ENCODE results near the gene CHTF18.

Gene CHTF18

GRCh38 chr16:825341-826061, 37.1 kb downstream of the CHTF18 start:
- peaks cover 4% of the 10 kb centered on the region; the same call in 1 of the 2 replicates for H3K4me1 ChIP-seq (ENCODE audit: control insufficient read depth, insufficient read depth, low read length)
- no peaks in the 10 kb centered on the region for H3K36me3 ChIP-seq (ENCODE audit: control insufficient read depth in 2 of 2, insufficient read depth in 1 of 2, low read length in 2 of 2)
- ChIA-PET POLR2A (no interaction called here), CTCF (interaction anchor here (0.6 kb wide), 1 partner anchor 217 kb away, joined by 3 read pairs; no protein-coding TSS in a partner anchor)
- TF ChIP-seq, protein P1, sequence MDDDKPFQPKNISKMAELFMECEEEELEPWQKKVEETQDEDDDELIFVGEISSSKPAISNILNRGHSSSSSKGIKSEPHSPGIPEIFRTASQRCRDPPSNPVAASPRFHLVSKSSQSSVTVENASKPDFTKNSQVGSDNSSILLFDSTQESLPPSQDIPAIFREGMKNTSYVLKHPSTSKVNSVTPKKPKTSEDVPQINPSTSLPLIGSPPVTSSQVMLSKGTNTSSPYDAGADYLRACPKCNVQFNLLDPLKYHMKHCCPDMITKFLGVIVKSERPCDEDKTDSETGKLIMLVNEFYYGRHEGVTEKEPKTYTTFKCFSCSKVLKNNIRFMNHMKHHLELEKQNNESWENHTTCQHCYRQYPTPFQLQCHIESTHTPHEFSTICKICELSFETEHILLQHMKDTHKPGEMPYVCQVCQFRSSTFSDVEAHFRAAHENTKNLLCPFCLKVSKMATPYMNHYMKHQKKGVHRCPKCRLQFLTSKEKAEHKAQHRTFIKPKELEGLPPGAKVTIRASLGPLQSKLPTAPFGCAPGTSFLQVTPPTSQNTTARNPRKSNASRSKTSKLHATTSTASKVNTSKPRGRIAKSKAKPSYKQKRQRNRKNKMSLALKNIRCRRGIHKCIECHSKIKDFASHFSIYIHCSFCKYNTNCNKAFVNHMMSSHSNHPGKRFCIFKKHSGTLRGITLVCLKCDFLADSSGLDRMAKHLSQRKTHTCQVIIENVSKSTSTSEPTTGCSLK (tag by site-specific recombination; IDR thresholded peaks at IDR 0.05): no peak
- TF ChIP-seq, protein P2, sequence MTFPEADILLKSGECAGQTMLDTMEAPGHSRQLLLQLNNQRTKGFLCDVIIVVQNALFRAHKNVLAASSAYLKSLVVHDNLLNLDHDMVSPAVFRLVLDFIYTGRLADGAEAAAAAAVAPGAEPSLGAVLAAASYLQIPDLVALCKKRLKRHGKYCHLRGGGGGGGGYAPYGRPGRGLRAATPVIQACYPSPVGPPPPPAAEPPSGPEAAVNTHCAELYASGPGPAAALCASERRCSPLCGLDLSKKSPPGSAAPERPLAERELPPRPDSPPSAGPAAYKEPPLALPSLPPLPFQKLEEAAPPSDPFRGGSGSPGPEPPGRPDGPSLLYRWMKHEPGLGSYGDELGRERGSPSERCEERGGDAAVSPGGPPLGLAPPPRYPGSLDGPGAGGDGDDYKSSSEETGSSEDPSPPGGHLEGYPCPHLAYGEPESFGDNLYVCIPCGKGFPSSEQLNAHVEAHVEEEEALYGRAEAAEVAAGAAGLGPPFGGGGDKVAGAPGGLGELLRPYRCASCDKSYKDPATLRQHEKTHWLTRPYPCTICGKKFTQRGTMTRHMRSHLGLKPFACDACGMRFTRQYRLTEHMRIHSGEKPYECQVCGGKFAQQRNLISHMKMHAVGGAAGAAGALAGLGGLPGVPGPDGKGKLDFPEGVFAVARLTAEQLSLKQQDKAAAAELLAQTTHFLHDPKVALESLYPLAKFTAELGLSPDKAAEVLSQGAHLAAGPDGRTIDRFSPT (tag by site-specific recombination; IDR thresholded peaks at IDR 0.05): no peak
- peak; percentile 64 for TF ChIP-seq ZBTB8A (tag by site-specific recombination; IDR thresholded peaks at IDR 0.05)
- 0 out of 2 replicates have a peak, but pooled peaks have one; percentile 24 for TF ChIP-seq SP7 (tag by site-specific recombination; IDR thresholded peaks at IDR 0.05)
- TF ChIP-seq, protein P3, sequence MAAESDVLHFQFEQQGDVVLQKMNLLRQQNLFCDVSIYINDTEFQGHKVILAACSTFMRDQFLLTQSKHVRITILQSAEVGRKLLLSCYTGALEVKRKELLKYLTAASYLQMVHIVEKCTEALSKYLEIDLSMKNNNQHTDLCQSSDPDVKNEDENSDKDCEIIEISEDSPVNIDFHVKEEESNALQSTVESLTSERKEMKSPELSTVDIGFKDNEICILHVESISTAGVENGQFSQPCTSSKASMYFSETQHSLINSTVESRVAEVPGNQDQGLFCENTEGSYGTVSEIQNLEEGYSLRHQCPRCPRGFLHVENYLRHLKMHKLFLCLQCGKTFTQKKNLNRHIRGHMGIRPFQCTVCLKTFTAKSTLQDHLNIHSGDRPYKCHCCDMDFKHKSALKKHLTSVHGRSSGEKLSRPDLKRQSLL (tag by site-specific recombination; IDR thresholded peaks at IDR 0.05): peak; percentile 34; the same call in 1 of the 2 replicates
- peak; percentile 22; the same call in 1 of the 2 replicates for TF ChIP-seq ZIC2 (tag by site-specific recombination; IDR thresholded peaks at IDR 0.05)
- TF ChIP-seq KLF1 (tag by site-specific recombination; IDR thresholded peaks at IDR 0.05): peak; percentile 29; the same call in 1 of the 2 replicates
- TF ChIP-seq SP2 (tag by site-specific recombination; IDR thresholded peaks at IDR 0.05): peak; percentile 33
- no peak for TF ChIP-seq ZNF114 (tag by site-specific recombination; IDR thresholded peaks at IDR 0.05)
- 0 out of 2 replicates have a peak overlapping the region, but pooled peaks have one; percentile 31 for H3K27ac ChIP-seq (ENCODE audit: extremely low read depth, low read depth, low read length)
- no peak overlapping the region for H3K4me3 ChIP-seq (ENCODE audit: low read depth, low read length)
- H3K9me3 ChIP-seq (ENCODE audit: control insufficient read depth, insufficient read depth, low read depth, low read length): no peaks in the 10 kb centered on the region

- H3K27ac ChIP-seq (ENCODE audit: extremely low read depth, low read depth, low read length): no peak overlapping the region
- CTCF ChIA-PET: no interaction called here
- TF ChIP-seq, protein P3 (tag by site-specific recombination; IDR thresholded peaks at IDR 0.05): no peak
- TF ChIP-seq ZNF23 (tag by site-specific recombination; IDR thresholded peaks at IDR 0.05; ENCODE audit: borderline replicate concordance) (no peak), ZNF366 (tag by site-specific recombination; conservative IDR thresholded peaks at IDR 0.05) (no peak), ZNF747 (tag by site-specific recombination; IDR thresholded peaks at IDR 0.05) (no peak), ZNF19 (tag by site-specific recombination; IDR thresholded peaks at IDR 0.05; ENCODE audit: low read depth) (no peak), HOXA7 (CRISPR knock-in tag; IDR thresholded peaks at IDR 0.05; ENCODE audit: borderline replicate concordance) (no peak), ZNF211 (tag by site-specific recombination; IDR thresholded peaks at IDR 0.05; ENCODE audit: low read depth) (no peak), TCF7L2 (IDR thresholded peaks at IDR 0.05; ENCODE audit: borderline replicate concordance, low read depth, low read length) (no peak), ZNF830 (tag by site-specific recombination; IDR thresholded peaks at IDR 0.05; ENCODE audit: low read depth) (no peak), ZNF610 (tag by site-specific recombination; IDR thresholded peaks at IDR 0.05; ENCODE audit: borderline replicate concordance) (no peak), ZNF518A (tag by site-specific recombination; conservative IDR thresholded peaks at IDR 0.05; ENCODE audit: low read depth) (no peak), ZNF560 (tag by site-specific recombination; IDR thresholded peaks at IDR 0.05; ENCODE audit: borderline replicate concordance) (no peak), ZNF202 (tag by site-specific recombination; IDR thresholded peaks at IDR 0.05; ENCODE audit: borderline replicate concordance) (no peak), SCRT2 (tag by site-specific recombination; IDR thresholded peaks at IDR 0.05) (no peak)
Measured at GRCh38 chr16:827513-827912, 39.1 kb downstream of the CHTF18 start.

More at GRCh38 chr16:827513-827912, 39.1 kb downstream of the CHTF18 start:
- H3K4me1 ChIP-seq (ENCODE audit: control insufficient read depth, insufficient read depth, low read length): peaks cover 4% of the 10 kb centered on the region; the same call in 1 of the 2 replicates
- H3K9me3 ChIP-seq (ENCODE audit: control insufficient read depth, insufficient read depth, low read depth, low read length): no peaks in the 10 kb centered on the region
- H3K36me3 ChIP-seq (ENCODE audit: control insufficient read depth in 2 of 2, insufficient read depth in 1 of 2, low read length in 2 of 2): no peaks in the 10 kb centered on the region
- POLR2A ChIA-PET: no interaction called here
- H3K4me3 ChIP-seq (ENCODE audit: low read depth, low read length): no peak overlapping the region
